Ovary (tissue), 9 donors: ENCODE measurements around the gene ZBTB25. TPM values are rescaled to one million over a fixed set of nuclear protein-coding genes. Genes with fewer than 3 reads are reported as not detected.

ENCODE experiments used
- DNase-seq, 5 donors: peaks; one replicate each; pipeline ENCODE4 v3.0.0-alpha.2; 2019 to 2020
- H3K27ac ChIP-seq, 2 donors: fragments of 200-600 bp; one replicate each; pipeline versions ENCODE4 v1.5.1 to v1.8.0; 2019 to 2022
- H3K27me3 ChIP-seq: fragments of 200-600 bp; one replicate; pipeline ENCODE4 v1.8.0; 2022
- H3K36me3 ChIP-seq: fragments of 200-600 bp; sonication (generic); one replicate; pipeline ENCODE4 v1.5.1; 2019
- H3K4me1 ChIP-seq: one replicate; pipeline ENCODE4 v1.8.1; 2013; ENCODE audit warnings: mild to moderate bottlenecking, moderate library complexity; ENCODE audit not compliant: insufficient read depth
- H3K4me3 ChIP-seq: fragments of 200-600 bp; sonication (generic); one replicate; pipeline ENCODE4 v1.5.1; 2017
- H3K9me3 ChIP-seq, 2 donors: fragments of 200-600 bp in 1 of 2; sonication (generic) in 1 of 2; one replicate each; pipeline versions ENCODE4 v1.5.1 to v1.8.1; 2013 to 2019; ENCODE audit warnings: mild to moderate bottlenecking in 1 of 2, moderate library complexity in 1 of 2
- CTCF ChIP-seq, 3 donors: fragments of 450-650 bp in 2 of 3; fragments of 200-600 bp in 1 of 3; IDR thresholded peaks; one replicate each; pipeline versions ENCODE4 v1.5.1 to v1.8.0; 2016 to 2022; ENCODE audit warnings: antibody characterized with exemption in 3 of 3, mild to moderate bottlenecking in 1 of 3
- EP300 ChIP-seq: sonication (generic); formaldehyde crosslinking; IDR thresholded peaks from one replicate; pipeline ENCODE4 v1.6.1; 2017; ENCODE audit warnings: antibody characterized with exemption
- POLR2A ChIP-seq: fragments of 450-650 bp; IDR thresholded peaks from one replicate; pipeline ENCODE4 v1.6.1; 2017; ENCODE audit warnings: antibody characterized with exemption, mild to moderate bottlenecking, moderate library complexity
- WGBS, 3 donors: extraction: QIAGEN DNeasy Blood & Tissue Kit in 1 of 3; methylation state at CpG; one replicate each; pipeline versions ENCODE4 v1.1.5 to v1.1.7; 2013 to 2017; 5-methylcytosine and 5-hydroxymethylcytosine counted together
- intact Hi-C, 4 donors: fragments of 100-400 bp; cut with DNase I; formaldehyde crosslinking; loops; one replicate each; pipeline versions ENCODE4 v1.11.0 to v1.15.1; 2022 to 2023
- polyA plus RNA-seq, 2 donors: library from polyadenylated mRNA; stranded (reverse); fragments of 200-250 nt in 1 of 2; fragments of 350-450 nt in 1 of 2; fragmentation: Illumina TruSeq in 1 of 2; extraction: RNeasy Lipid Tissue Mini Kit (QIAGEN cat#74804) in 1 of 2; gene quantifications; one replicate each; pipeline ENCODE4 v1.2.3, GENCODE V29; 2013 to 2014
- total RNA-seq, 7 donors: library from RNA; depleted of rRNA in 2 of 7; stranded (reverse); fragments of >200 nt in 2 of 7; fragmentation: NEBNext Ultra II Directional in 3 of 7; extraction: Animal tissue kit (Norgen Biotek cat#: 25700) in 3 of 7; gene quantifications; one replicate each; pipeline versions ENCODE4 v1.1.0 to v1.2.4, GENCODE V29; 2016 to 2023
- donor health status: DM: no; HTN: no; CAD: no; lungs with moderate emphysema.
- donor health status: DM: no; HTN: no; CAD: no.
- donor health status: Bipolar disorder and iron deficiency.
- donor health status: DM: yes; HTN: yes; CAD: no.
- donor health status: DM: no; HTN: no; CAD: no.
- donor health status: DM: yes; HTN: yes; CAD: no.

Gene ZBTB25
- total and polyA plus RNA-seq, 9 donors, result 3.5 to 22.6 (median 13.5) TPM

GRCh38 chr14:64504897-64505794 lies 1.5 kb upstream of the ZBTB25 start:
- H3K9me3 ChIP-seq, result no peaks in the 10 kb centered on the region
- peak; percentile 86 to 90 (median 89) for DNase-seq
- peak overlapping the region; percentile 89 for H3K4me3 ChIP-seq
- no peaks in the 10 kb centered on the region for H3K27me3 ChIP-seq
- no peaks in the 10 kb centered on the region for H3K36me3 ChIP-seq
- peaks cover 10% of the 10 kb centered on the region for H3K4me1 ChIP-seq
- peak overlapping the region; percentile 95 to 99 for H3K27ac ChIP-seq
- intact Hi-C loops, result loop anchor here in 1 of 4 donors (10.0 kb wide), 1 partner anchor 160 kb away; no protein-coding TSS in a partner anchor
- WGBS, 3 donors, result 0% methylated on average over 68 of the region's 68 CpGs
- no peak for TF ChIP-seq CTCF (IDR thresholded peaks at IDR 0.05)
- TF ChIP-seq EP300, result no peak
- peak; percentile 3 for TF ChIP-seq POLR2A

- intact Hi-C loops, result loop anchor here in 1 of 4 donors (10.0 kb wide), 1 partner anchor 160 kb away; no protein-coding TSS in a partner anchor
- peaks cover 10% of the 10 kb centered on the region for H3K4me1 ChIP-seq
- peak within 1 kb of the TSS; percentile 95 to 99 for H3K27ac ChIP-seq
- 0 to 1% (median 0%) methylated on average over 54 to 63 of the region's 63 CpGs for WGBS, 3 donors
- DNase-seq, result peak; percentile 71 to 83 (median 77)
- H3K36me3 ChIP-seq, result no peaks in the 10 kb centered on the region
- H3K4me3 ChIP-seq, result peak within 1 kb of the TSS; percentile 89
- no peaks in the 10 kb centered on the region for H3K9me3 ChIP-seq
- TF ChIP-seq POLR2A (peak; percentile 5), EP300 (no peak), CTCF (IDR thresholded peaks at IDR 0.05) (no peak)
- H3K27me3 ChIP-seq, result no peaks in the 10 kb centered on the region
Observed at GRCh38 chr14:64504310-64504896, 765 bp upstream of the ZBTB25 start, which contains the start of gene ZBTB1. Gene ZBTB1 (plus strand): TSS chr14:64504770. CDS start chr14:64521505, 16,735 bp downstream.

DNA sequence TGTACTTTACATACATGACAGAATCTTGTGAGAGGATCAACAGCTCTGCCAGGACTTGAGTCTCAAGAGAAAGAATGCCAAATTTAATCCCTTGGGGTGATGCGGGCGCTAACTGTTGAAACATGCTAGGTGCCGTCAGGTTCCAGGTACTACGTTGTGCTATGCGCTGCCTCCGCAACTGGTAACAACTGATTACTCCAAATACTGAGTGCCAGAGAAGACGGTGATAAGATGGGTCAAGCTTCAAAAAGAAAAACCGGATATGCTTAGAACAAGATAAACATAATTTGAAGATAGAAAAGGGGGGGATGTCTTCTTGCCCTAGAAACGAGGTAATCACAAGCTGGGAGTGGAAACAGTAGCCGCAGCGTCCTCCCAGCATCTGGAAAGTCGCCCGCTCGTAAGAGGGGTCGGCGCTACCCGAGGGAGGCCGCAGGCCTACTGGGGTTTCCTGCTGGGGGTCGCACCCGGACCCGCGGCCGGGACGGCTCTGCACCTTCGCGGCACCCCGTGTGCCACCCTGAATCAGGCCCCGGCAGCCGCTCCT lies 678 bp downstream of the ZBTB25 start:
- no peaks in the 10 kb centered on the region for H3K9me3 ChIP-seq
- WGBS, 3 donors, result 0 to 1% (median 1%) methylated on average over 29 of the region's 29 CpGs
- TF ChIP-seq POLR2A, result no peak
- no peak for TF ChIP-seq EP300
- no peak for TF ChIP-seq CTCF (IDR thresholded peaks at IDR 0.05)
- H3K27me3 ChIP-seq, result no peaks in the 10 kb centered on the region
- H3K4me3 ChIP-seq, result peak overlapping the region; percentile 89
- no peaks in the 10 kb centered on the region for H3K36me3 ChIP-seq
- peak in 3 of 5 donors; percentile 33 to 75 (median 66) for DNase-seq
- H3K4me1 ChIP-seq, result peaks cover 10% of the 10 kb centered on the region
- H3K27ac ChIP-seq, result peak overlapping the region; percentile 95 to 99
- intact Hi-C loops, result loop anchor here in 1 of 4 donors (10.0 kb wide), 1 partner anchor 158 kb away; no protein-coding TSS in a partner anchor

- WGBS, 3 donors, result 50 to 58% (median 57%) methylated on average over 6 of the region's 6 CpGs
- DNase-seq, result peak in 1 of 5 donors; percentile 27
- intact Hi-C loops, result loop anchor here in 1 of 4 donors (10.0 kb wide), 1 partner anchor 158 kb away; no protein-coding TSS in a partner anchor
- no peaks in the 10 kb centered on the region for H3K27me3 ChIP-seq
- H3K4me1 ChIP-seq, result peaks cover 10% of the 10 kb centered on the region
- no peaks in the 10 kb centered on the region for H3K36me3 ChIP-seq
- no peaks in the 10 kb centered on the region for H3K9me3 ChIP-seq
- H3K4me3 ChIP-seq, result peak overlapping the region; percentile 89
- H3K27ac ChIP-seq, result peak overlapping the region in 1 of 2 donors; percentile 99
- TF ChIP-seq POLR2A, result no peak
- no peak for TF ChIP-seq CTCF (IDR thresholded peaks at IDR 0.05)
- TF ChIP-seq EP300, result no peak
Observed at GRCh38 chr14:64502456-64502855, 1.2 kb downstream of the ZBTB25 start.
